Globus pallidus (tissue), 1 donor: ENCODE data around the gene KRT79.
"Not testable (repeated sequence)": the region's sequence is repeated elsewhere in the genome, so short reads cannot be mapped to it uniquely, and the experiment has no call there.

Source experiments
- DNase-seq: peaks from one replicate; pipeline ENCODE4 v3.0.0-alpha.2; 2015; ENCODE audit warnings: low spot score

Gene KRT79

DNA sequence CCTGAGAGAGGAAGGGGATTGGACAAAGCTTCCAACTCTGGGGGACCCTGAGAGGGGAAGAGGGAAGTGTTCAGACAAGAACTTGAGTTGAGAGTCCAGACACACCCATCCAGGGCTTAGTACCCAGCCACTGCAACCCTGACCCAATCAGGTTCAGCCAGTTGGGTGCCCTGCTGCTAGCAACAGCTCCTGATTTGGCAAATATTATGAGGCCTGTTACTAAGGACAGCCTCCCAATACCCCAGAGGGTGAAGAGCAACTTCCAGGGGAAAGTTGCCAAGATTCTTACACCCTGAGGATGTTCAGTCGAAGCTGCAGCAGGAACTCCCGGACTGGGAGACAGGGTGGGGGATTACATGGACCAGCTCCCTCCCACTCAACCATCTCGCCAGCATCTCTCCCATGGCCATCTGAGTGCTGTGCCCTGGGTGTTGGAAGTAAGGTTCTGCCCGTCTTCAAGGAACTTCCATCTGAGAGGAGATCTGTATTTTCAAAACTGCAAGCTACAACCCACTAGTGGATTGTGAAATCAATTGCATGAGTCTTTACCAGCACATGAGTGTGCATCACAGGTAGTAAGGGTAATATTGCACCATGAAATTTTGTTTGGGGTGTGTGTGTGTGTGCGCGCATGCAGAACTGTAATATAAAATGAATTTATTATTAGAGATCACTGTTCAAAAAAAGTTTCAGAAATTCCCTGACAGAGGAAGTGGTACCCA is 26.2 kb upstream of the KRT79 start:
- DNase-seq = no peak

DNA sequence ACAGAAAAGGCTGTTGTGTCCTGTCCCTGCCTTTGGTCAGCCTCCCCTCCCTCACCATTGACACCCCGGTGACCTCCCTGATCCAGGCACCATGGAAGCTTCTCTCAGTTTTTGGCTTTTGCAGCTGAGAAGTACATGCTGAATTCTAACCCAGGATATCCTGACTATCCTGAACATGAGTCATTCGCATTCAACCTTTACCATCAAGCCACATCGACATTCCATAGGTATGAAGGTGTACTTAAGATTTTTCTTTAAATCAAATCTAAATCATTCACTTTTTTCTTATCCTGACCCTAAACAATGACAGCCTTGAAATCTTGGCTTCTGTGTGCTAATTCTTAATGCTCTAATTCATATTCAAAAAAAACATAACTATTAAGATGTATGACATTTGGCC is 23.4 kb upstream of the KRT79 start:
- no peak for DNase-seq

DNA sequence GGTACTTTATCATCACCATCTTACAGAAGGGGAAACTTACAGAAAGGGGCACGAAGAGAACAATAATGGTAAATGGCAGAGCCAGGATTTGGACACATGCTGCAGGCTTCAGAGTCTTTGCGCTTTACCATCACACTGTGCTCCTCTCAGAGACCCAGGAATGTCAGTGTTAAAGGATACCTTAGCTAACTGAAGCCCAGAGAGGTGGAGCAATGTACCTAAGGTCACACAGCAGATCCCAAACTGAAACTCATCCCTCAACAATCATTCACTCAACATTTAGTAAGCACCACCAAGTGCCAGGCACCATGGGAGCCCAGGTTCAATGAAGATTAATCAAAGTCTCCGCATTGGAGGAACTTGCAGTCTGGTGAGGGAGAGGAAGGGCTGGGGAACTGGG is 22.7 kb upstream of the KRT79 start:
- DNase-seq = no peak

DNA sequence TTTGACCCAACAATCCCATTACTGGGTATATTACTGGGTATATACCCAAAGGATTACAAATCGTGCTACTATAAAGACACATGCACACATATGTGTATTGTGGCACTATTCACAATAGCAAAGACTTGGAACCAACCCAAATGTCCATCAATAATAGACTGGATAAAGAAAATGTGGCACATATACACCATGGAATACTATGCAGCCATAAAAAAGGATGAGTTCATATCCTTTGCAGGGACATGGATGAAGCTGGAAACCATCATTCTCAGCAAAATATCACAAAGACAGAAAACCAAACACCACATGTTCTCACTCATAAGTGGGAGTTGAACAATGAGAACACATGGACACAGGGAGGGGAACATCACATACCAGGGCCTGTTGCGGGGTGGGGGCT is 22.0 kb upstream of the KRT79 start:
- not testable (repeated sequence) for DNase-seq

DNA sequence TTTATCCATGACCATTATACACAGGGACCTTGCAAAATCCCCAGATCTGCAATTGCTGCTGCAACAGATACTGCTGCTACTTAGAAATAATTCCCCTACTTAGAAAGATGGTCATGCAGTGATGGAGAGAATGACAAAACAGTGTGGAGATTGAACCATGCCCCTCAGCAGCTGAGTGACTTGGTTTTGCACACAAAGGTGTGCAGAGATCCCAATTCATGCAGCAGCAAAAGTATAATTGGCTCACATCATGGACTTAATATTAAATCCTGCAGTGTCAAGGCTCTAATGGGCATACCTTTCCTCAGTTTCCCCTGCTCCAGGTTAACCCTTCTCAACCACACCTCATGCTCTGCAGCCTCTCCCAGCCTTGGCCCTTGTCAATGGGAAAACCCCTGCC is 17.7 kb upstream of the KRT79 start:
- no peak for DNase-seq

DNA sequence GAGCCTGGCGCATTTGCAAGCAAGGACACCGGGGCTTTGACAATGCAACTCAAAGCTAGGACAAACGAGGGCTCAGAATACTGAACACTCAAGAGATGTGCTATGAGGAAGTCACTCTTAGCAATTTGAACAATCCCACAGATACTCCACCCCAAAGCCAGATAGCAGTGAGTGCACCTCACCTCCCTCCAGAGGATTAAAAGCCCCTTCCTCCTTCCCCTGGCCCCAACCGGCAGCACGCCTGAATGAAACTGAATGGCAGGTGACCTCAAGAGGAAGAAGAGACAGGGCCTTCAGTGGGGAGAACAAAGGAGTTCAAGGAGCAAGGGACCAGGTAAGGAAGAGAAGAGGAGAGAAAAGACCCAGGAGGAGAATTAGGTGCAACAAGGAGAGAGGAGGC is 16.6 kb upstream of the KRT79 start:
- no peak for DNase-seq

DNA sequence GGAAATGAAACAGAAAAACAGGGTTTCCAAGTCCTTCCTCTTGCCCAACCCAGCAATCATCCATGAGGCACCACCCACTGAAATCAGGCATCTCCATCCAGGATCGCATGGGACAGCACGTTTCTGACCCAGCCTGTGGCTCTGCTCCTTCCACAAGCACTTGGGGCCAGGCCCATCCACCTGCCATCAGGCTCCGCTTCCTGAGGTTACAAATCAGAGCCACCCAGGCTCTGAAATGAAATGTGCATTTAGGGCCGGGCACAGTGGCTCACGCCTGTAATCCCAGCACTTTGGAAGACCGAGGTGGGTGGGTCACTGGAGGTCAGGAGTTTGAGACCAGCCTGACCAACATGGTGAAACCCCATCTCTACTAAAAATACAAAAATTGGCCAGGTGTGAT is 15.4 kb upstream of the KRT79 start:
- DNase-seq = no peak

DNA sequence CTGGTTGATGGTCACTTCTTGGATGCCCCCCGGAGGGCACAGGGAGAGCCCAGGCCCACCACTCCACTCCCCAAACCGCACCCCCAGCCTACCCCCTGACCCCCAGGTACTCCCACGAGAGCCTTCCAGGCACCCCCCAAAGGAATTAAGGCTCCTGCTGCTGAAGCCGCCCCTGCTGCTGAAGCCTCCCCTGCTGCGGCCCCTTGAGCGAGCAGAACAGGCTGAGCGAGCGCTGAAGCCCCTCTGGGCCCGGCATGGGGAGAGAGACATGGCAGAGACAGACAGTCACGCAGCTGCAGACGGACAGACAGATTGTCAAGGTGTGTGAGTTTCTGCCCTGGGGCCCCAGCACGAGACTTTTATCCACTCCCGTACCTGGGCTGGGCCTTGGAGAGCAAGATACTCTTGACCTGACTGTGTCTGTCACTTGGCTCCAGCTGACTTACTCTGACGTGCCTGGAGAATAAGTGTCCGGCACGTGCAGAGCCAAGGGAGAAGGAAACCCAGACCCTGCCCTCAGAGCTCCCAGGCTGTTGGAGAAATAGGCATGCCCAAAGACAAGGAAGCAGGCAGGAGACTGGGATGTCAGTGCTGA is 14.6 kb upstream of the KRT79 start, which contains the start of gene KRT78:
Gene KRT78 (minus strand): TSS at position 334 of the 595 bp plus-strand sequence. CDS start 64 bp downstream, at position 270.
- no peak for DNase-seq

DNA sequence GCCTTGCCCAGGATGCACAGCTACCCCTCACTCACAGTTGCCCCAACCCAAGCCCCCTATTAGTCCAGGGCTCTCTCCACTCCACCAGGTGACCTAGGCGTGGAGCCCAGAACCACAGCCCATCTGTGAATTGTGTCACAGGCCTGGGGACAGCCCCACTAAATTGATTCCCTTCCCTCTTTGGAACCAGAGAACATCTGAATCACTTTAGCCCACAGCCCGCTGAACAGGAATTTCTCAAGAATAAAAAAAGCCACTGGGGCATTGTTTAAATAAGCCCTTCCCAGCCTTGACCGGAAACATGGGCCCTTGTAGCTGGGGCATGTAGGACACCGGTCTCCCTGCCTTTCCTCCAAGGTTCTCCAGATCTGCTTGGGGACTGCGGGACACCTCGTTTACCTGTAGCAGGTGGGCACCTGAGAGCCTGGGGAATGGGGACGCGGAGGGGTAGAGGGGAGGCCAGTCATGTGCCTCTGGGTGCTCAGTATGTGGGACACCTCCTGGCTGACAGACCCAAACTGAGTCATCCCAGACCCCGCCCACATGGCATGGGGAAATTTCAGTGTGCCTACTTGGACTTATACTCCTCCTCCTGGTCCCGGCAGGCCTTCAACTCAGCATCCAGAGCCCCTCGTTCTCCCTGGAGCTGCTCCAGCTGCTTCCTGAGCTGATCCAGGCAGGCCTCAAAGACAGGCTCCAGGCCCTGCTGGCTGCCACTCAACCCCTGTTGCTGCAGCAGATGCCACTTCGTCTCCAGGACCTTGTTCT is 13.4 kb upstream of the KRT79 start:
- no peak for DNase-seq

DNA sequence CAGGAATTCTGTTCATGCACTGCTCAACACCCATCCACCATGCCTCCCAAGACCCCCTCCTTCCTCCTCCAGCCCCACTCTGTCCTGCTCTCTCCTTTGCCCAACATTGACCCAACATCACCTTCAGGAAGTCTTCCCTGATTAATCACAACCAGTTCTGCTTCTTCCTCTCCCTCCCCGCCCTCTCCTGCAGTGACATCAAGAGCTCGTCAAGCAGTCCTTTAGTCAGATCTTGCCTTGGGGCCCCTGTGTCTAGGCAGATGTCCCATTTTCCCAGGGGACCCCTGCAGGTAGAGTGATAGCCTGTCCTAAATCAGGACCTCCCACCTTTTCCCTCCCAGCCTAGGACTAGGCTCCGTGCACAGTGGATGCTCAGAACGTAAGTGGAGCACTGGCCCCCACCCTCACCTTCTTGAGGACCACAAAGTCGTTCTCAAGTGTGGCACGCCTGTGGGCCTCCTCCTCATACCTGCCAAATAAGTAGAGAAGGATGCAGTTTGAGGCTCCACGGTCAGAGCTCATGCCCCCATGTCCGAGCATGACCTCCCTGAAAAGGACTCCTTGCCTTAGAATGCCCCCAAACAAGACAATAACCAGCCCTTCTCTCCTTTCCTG is 12.4 kb upstream of the KRT79 start:
- DNase-seq = no peak

DNA sequence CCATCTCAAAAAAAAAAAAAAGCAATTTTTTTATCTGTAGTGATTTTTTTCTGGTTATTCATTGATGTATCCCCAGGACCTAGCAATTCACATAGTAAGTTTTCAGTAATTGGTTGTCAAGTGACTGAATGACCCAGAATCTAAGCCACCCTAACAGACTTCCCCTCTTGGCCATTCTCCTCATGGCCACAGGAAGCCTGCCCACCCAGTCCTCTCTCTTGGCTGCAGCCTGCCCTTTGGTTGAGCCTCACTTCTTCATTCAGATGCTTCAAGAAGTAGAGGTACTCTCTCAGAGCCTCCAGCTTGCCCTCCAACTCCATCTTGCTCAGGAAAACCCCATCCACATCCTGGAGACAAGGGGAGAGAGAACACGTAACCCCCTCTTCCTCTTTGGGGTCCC is 11.8 kb upstream of the KRT79 start:
- no peak for DNase-seq

DNA sequence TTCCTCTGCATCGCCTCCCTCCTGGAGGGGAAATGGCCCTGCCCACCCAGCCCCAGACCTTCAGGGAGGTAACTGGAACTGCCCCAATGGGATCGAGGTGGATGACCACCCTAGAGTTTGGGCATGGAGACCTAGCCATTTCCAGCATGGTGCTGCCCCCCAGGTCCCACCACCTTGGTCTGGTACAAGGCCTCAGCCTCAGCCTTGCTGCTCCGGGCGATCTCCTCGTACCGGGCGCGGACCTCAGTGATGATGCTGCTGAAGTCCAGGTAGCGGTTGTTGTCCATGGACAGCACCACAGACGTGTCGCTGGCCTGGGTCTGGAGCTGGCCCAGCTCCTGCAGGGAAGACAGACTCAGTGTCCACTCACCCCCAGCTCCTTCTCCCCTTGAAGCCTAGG is 10.3 kb upstream of the KRT79 start:
- no peak for DNase-seq

DNA sequence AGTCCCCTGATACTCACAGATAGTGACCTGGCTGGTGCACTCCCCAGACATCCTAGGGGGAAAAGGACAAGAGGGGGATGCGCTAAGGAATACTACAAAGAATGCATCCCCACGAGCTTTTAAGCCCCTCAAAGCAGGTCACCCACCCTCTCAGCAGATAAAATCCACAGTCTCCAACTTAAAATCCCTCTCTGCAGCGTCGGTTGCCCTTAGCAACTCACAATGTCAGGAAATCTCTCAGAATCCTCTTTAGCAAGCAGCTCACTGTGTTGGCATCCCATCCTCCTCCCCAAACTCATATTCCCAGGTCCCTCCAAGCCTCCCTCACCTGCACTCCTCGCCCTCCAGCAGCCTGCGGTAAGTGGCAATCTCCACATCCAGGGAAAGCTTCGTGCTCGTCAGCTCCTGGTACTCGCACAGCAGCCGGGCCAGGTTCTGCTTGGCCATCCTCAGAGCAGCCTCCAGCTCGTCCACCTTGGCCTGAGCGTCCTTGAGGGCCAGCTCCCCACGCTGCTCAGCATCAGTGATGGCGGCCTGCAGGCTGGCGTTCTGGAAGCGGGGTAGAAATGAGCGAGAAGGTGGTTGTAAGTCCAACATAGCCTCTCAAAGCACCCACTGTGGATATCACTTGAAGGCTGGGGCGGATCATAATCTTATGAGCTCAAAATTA is 5.5 kb upstream of the KRT79 start:
- DNase-seq = no peak

DNA sequence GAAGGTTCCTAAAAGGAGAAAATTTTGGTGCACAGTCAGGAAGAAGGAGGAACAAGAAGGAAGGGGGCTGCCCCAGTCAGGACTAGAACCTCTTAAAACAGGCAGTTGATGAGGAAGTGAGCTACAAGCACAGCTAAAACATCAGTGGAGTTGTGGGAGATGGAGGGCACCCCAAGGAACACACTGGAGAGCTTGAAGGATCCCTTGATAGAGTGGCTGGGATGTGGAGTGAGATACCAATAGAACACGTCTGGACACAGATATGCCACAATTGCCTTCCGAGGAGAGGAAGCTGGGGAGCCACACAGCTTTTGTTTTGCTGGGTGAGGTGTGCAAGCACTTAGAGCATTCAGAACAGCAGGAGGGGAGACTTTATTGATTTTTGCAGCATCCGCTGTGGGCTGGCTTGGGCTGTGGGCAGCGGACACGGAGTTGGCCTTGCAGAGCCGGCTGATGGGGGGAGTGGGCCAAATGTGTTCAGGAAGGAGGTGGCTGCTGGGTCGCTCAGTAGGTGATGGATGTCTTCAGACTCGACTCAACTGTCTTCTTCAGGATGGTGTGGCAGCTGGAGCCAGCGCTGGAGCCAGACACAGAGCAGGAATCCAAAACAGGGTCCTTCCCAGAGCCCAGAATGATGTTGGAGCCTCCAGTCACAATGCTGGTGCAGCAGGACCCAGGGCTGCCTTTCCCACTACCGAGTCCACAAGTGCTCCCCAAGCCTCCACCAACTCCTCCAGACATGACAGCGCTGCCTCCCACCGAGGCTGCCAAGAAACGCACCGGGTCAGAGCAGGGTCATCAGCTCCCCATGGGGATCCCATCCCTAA is 4.7 kb upstream of the KRT79 start:
- DNase-seq = no peak

DNA sequence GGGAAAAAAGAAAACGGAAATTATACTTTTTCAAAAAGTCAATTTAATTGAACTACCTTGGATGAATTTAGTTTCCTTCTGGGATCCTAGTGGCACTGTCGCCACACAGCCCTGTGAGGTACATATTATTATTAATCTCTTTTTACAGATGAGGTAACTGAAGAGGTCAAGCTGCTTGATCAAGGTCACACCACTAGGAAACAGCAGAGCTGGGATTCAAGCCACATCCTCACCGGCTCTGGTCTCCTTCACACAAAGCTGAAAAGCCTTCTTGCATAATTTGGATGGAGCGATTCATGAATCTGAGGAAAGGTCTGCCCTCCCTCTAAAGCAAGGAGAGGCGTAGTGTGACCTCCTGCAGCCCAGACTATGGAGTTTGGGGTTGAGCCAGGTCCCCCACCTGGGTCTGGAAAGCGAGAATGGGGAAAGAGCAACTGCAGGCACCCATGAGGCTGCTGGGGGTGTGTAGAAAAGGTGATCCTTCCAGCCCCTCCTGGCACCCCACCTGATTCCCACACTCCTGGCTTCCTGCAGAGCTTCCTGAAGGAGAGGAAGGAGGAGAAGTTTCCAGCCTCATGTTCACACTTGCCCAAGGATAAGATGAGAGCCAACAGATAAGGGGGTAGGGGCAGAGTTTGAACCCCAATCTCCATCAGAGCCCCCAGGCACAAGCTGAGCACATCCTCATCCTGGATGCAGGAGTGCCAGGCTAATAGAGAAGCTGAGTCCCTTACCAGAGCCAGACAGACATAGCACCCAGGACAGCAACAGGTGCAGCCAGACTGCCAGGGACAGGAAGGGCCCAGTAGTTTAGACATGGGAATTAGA is 3.9 kb upstream of the KRT79 start:
- no peak for DNase-seq

DNA sequence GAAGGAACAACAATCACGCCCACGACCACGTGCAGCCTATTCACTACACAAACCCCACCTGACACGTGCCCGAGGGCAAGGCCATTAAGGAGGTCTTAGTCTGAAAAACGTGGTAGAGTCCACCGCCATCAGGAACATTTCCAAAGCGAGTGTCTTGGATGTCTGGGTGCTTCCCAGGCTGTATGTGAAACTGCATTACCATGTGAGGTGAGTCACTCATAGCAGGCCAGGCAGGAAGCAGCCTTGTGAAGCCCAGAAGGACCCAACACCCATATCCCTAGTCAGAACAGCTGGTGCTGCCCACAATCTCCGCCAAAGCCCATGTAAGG is 3.3 kb upstream of the KRT79 start:
- no peak for DNase-seq

DNA sequence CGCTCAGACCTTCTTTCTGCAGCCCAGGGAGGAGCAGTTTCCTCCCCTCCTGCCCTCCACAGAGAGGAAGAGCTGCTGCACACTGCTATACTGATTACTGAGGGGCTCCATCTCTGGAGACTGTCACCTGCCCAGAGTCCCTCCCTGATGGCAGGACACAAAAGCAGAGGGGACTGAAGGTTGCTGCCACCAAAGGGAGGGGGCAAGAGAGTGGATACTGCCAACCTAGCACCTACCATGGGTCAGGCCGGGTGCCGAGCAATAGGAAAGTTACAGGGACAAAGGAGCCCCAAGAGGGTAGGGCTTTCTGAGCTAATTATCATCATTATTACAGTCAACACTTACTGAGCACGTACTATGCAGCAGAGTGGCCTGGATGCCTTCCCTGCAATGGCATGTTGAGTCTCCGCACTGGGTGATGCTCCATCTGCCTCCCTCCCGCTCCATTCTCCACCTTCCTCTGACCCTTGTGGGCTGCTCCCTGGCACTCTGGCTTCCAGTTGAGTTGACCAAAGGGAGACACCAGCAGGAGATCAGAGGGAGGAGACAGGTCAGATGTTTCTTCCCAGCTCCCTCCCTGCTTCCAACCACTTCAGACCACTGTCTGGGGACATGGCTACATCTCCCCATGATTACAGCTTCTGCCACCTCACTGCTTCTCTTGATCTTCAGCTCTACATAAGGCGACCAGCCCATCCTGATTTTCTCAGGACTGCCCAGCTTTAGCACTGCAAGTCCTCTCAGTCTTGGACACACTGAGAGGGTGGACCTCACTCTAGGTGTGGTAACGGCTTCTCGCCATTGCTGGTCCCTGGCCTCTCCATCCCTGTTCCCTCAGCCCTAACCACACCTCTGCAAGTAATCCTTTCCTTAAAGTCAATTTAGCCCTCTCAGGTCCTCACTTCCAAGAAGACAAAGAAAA is 2.6 kb upstream of the KRT79 start:
- DNase-seq = no peak

DNA sequence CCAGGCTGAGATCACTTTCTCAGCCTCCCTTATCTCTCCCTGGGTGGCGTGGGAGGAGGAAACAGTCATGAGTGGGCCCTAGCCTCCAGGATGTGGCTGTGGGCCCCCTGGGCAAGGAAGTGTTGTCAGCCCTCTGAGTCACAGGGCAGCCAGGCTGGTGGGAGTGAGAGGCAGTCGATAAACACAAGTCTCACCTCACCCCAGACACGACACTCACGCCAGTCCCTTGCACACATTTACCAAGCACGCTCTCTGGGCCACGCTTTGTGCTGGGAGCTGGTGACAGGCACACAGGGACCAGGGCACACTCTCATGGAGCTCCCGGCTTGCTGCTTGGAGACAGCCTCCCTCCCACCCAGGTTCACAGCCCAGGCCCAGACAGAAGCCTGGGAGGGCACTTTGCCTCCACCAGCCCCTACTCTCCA is 1.9 kb upstream of the KRT79 start:
- no peak for DNase-seq

DNA sequence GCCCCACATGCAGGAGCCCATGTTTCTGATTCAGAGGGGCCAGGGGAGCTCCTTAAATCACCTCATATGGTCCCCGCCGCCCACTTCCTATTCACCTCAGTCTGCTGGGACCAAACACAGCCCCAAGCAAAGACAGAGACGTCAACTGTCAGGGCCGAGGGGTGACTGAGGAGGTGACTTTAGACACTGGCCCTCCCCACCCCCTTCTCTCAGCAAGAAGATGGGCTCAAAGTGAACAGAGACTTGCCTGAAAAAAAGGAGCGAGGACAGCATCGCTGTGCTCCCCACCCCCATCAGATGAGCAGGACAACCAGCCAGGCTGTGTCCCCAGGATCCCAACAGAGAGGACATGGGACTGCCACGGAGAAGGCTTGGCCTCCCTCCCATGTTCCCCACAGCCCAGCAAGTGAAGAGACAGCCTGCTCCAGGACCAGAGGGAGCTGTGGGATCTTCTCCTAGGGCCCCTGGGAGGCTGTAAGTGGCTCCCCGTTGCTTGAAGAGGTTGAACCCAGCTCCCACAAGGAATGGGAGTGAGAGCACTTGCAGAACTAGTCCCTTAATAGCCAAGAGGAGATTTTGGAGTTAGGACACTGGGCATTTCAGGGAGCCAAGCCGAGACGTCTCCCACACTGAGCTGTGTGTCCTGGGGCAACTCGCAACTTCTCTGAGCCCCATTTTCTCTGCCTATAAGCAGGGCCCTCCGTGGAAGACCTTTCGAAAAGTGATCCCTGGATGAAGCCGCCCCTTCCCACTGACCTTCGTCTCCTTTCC is 1.3 kb upstream of the KRT79 start:
- no peak for DNase-seq
